Stimulated activated CD4-positive, alpha-beta T cell treated with anti-CD3 and anti-CD28 coated beads, Interleukin-1b, Interleukin-23, amount 100 ng/mL, for 24 hours (primary cell): ENCODE results near the gene CDK2AP2.
"Not testable (repeated sequence)": the region's sequence is repeated elsewhere in the genome, so short reads cannot be mapped to it uniquely, and the experiment has no call there.

ENCODE experiments used
- DNase-seq, 4 experiments: peaks; one replicate each; pipeline ENCODE4 v3.0.0-alpha.2; 2020; ENCODE audit warnings: low read depth in 4 of 4, low spot score in 1 of 4

CDK2AP2 gene

DNA sequence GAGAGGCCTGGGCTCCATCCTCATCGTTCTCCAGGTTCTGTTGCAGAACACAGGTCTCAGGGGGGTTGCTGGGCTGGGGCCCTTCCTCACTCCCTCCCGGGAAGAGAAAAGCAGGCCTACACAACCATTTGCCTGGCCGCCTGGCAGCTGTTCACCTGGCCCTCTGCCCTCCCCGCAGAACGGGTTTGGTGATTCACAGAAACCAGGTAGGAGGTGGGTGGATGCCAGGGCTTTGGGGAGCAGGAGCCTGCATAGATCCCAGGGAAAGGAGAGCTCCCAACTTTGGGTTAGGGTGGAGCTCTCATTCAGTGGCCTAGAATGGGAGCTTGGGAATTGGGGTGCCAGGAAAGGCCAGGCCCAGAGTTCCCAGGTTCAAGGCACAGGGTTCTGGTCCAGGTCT, 39.9 kb downstream of the CDK2AP2 start:
- DNase-seq = no peak

DNA sequence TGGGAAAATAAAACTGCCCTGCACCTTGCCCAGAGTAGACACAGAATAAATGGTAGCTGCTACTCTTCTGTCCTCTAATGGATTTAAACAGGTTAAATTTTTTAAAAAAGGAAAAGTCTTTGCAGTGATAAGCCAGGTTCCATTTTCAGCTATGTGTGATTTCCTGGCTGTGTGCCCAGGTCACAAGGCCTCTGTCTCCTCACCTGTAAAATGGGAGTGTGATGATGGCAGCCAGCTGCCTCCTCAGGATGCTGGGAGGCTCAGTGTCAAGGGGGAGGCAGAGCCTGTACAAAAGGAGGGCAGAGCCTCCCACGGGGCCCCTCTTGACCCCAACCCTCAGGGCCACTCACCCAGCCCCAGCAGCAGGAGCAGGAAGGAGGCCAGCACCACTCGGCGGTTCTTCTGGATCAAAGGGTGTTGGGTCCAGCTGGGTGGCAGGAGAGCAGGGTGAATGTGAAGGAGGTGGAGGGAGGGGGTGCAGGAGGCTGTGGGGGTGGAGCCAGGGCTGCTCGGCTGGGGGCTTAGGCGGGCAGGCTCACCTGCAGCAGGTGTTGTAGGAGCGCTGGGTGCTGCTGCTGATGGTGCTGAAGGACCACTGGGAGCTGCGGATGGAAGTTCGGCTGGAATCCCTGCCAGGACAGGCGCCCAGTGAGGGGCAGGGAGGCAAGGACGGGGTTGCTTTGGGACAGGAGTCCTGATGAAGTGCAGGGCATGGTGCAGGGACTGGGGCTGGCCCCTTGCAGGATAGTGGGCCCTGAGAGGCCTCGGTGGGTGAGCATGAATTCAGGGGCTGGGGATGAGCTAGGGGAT, 40.8 kb downstream of the CDK2AP2 start:
- no peak for DNase-seq

DNA sequence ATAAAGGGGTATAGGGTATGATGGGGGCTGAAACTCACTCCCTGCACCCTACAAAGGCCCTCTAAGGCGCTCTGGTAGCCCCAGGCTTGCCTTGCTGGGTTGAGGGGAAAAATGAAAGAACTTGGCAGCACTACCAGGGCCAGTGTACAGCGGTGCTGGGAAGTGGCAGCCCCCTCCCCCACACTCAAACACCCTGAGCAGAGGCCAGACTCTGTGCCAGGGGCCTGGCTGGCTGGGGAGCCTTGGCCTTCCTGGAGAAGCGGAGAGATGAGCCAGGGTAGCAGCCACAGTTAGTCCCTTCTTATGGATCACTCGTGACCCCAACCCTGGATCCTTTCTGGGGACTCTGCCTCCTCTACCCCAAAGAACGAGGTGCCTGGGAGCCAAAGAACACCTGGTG, 41.6 kb downstream of the CDK2AP2 start:
- no peak for DNase-seq

DNA sequence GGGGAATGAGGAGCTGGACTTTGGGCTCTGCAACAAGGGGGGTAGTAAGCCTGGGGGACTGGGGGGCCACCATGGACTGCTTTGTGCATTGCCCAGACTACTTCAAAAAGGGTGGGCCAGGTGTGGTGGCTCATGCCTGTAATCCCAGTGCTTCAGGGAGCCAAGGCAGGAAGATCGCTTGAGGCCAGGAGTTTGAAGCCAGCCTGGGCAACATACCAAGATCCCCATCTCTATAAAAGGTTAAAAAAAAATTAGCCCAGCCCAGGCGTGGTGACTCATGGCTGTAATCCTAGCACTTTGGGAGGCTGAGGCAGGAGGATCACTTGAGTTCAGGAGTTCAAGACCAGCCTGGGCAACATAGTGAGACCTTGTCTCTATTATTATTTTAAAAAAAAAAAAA, 42.4 kb downstream of the CDK2AP2 start:
- DNase-seq = not testable (repeated sequence)

DNA sequence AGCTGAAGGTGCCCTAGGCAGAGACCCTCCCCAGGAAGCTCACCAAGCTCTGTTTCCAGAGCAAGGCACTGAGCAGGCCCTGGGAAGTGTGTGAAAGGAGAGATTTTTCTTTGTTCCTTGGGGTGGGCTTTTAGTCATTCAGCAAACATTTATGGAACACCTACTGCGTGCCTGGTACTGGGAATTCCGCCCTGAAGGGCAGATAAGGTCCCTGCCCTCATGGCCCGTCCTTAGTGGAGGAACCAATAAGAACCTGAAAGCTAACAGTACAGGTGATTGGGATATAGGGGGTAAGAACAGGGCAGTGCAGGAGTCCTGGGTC, 42.8 kb downstream of the CDK2AP2 start:
- no peak for DNase-seq

DNA sequence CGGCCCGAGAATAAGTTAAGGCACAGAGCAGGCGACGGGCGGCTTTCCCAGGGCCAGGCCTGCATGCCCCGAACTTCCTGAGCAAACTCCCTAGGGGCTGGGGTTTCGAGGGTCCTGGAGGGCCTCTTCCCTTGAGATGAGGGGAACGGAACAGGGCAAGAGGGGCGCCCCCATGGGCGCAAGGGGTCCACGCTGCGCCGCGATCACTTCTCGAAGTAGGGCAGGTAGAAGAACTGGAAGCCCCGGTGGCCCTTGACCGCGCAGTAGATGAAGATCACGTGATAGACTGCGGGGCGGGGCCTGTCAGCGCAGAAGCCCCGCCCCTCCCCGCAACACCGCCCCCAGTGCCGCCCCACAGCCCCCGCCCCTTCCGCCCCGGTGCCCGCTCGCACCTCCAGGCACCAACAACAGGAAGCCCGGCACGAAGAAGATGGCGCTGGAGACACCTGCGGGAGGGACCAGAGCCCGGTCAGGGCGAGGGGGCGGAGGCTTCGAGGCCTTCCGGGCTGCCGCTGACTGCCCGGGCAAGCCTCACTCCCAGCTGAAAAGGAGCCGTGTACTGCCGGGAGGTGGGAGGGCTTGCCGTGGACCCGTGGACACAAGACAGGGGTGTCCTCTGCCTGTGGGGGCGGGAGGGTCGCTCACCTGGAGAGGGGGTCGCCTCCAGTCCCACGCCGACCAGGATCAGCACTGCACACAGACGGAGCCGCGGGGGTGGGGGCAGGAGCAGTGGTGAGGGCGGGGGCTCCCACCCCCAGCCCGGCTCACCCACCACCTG, 43.4 kb downstream of the CDK2AP2 start:
- peak; percentile 82 to 90 (median 86) for DNase-seq

DNA sequence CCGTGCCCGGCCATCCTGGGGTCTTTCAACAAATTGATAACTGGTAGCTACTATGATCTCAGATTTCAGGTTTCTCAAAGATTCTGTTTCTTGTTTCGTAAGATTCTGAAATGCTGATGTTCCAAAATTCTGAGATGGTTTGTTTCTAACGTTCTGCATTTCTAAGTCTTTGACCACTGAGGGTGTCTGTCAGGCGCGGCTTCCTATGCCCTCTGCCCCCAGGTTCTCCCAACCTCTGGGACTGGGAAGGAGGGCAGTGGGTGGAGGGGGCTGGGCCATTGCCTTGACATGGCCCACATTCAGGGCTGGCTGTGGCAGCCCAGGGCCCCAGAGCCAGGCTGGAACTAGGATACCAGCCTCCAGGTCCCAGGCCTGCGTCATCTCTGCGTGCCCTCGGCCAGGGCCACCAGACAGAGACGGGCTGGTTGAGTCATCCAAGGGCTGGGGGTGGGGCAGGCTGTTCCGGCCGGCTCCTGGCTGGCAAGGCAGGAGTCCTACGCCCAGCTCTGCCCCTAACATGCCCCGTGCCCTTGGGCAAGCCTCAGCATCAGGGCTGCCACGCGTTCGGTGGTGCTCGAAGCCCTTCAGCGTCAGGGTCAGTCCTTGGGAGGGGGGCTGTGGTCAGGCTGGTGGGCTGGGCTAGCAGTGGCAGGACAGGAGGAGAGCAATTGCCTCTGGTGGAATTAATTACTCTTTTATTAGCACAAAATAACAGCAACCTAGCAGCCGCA, 44.1 kb downstream of the CDK2AP2 start:
- DNase-seq = no peak

DNA sequence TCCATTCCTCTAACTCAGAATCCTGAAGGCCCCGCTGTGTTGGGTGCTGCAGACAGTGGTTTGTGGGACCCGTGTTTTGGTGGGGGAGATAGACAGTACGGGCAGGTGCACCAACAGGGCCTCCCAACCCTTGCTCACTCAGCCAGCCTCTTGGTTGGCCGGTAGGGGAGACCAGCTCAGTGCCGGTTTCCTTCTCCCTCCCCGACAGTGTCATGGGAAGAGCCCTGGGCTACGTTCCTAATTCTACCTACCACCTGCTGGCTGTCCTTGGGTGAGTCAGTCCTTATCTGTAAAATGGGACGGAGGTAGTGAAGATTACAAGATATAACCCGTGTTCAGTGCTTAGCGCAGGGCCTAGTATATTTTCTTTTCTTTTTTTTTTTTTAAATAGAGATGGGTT, 44.8 kb downstream of the CDK2AP2 start:
- DNase-seq = no peak

DNA sequence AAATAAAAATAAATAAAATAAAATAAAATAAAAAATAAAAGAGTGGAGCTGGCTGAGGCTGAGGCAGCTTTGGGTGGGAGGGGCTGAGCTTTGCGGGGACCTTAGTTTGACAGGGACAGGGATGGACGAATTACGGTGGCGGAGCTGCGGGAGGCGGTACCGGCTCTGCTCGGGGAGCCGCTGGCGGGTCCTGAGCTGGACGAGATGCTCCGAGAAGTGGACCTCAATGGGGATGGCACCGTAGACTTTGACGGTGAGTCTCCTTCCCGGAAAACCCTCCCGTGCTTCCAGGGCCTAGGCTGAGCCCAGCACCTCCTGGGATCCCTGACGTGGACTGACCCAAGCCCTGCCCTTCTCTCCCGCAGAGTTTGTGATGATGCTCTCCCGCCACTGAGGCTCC, 49.7 kb downstream of the CDK2AP2 start:
- DNase-seq = no peak

DNA sequence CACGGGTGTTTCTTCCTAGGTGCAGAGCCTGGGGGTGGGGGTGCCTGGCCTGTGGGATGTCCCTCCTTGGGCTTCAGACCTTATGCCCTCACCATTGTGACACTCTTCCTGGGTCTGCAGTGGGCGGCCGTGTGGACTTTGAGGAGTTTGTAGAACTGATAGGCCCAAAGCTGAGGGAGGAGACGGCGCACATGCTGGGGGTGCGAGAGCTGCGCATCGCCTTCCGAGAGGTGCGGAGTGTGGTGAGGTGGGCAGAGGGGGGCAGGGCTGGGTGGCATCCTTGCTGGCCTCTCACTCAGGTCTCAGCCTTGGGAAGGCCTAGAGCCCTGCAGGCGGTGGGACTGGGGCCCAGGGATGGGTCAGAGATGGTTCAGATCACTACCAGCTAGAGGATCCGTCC, 50.5 kb downstream of the CDK2AP2 start:
- DNase-seq = no peak
